ENCODE data around the gene ZNF407.

Gene ZNF407

GRCh38 chr18:74806700-74807416, 209.2 kb downstream of the ZNF407 start:
- in situ Hi-C loops (cut with MboI; ENCODE audit: low sequenced_read_pairs), result no loop called here

- in situ Hi-C loops (cut with MboI; ENCODE audit: low sequenced_read_pairs), result no loop called here
Observed at GRCh38 chr18:74817576-74817975, 219.9 kb downstream of the ZNF407 start.

DNA sequence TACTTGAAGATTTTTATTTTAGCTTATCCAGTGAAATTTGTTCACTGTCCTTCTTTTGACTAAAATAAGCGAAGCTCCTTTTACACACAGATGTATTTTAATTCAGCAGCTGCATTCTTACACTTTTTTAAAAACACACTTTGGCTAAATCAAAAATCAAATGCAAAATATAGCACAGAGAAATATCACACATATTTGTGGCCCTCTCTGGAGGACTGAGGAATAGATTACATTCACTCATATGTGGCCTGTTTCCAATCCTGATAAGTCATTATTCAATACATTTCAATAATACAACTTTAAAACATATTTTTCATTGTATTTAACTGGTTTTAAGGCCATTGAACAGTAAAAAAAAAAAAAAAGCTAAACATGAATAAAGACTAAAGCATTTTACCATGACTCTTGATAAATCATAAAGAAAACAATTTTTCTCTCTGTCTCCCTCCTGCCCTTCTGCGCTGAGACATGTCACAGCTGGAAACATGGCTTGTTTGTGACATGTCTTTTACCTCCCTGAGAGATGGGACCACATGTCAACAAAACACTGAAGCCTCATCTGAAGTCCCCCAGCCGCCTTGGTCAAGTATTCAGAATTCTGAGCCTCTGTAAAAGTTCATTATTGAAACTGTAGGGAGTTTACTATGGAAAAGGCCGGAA, 221.0 kb downstream of the ZNF407 start:
- in situ Hi-C loops (cut with MboI; ENCODE audit: low sequenced_read_pairs), result no loop called here

GRCh38 chr18:74819433-74820059, 221.9 kb downstream of the ZNF407 start:
- in situ Hi-C loops (cut with MboI; ENCODE audit: low sequenced_read_pairs), result no loop called here

DNA sequence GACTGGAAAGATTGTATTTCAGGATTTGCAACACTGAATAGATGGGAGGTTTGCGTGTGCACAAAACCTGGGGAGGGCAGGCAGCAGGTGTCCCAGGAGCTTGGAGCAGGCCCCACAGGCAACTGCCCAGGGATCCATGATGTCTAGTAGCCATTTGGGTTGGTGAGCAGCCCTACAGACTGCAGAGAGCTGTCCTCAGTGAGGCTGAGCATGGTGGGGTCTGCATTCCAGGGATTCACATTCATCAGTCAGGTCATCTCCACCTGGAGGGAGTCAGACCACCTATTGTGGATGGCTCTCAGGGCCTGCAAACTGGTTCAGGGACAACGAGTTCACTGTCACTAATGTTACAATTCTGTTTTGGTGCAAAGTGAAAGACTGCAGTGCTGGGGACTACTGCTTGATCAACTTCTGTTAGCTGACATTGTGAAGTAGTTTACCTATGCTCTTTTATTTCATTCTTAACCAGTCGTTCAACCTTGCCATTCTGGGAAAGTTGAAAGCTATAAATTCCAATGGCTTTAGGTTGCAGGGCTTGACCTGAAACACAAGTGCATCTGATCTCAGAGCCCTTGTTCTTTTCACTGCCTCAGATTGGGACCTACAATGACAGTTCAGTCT, 222.6 kb downstream of the ZNF407 start:
- in situ Hi-C loops (cut with MboI; ENCODE audit: low sequenced_read_pairs), result no loop called here

- in situ Hi-C loops (cut with MboI; ENCODE audit: low sequenced_read_pairs), result no loop called here
Observed at GRCh38 chr18:74825460-74825859, 227.8 kb downstream of the ZNF407 start.

- in situ Hi-C loops (cut with MboI; ENCODE audit: low sequenced_read_pairs), result no loop called here
Observed at GRCh38 chr18:74826572-74826971, 228.9 kb downstream of the ZNF407 start.

GRCh38 chr18:74828200-74828599, 230.5 kb downstream of the ZNF407 start:
- in situ Hi-C loops (cut with MboI; ENCODE audit: low sequenced_read_pairs), result no loop called here

- in situ Hi-C loops (cut with MboI; ENCODE audit: low sequenced_read_pairs), result no loop called here
Observed at GRCh38 chr18:74831571-74832250, 234.0 kb downstream of the ZNF407 start.

GRCh38 chr18:74832381-74832780, 234.7 kb downstream of the ZNF407 start:
- in situ Hi-C loops (cut with MboI; ENCODE audit: low sequenced_read_pairs), result no loop called here

- in situ Hi-C loops (cut with MboI; ENCODE audit: low sequenced_read_pairs), result no loop called here
Observed at GRCh38 chr18:74832999-74833398, 235.3 kb downstream of the ZNF407 start.

GRCh38 chr18:74834424-74835309, 237.0 kb downstream of the ZNF407 start:
- in situ Hi-C loops (cut with MboI; ENCODE audit: low sequenced_read_pairs), result no loop called here

DNA sequence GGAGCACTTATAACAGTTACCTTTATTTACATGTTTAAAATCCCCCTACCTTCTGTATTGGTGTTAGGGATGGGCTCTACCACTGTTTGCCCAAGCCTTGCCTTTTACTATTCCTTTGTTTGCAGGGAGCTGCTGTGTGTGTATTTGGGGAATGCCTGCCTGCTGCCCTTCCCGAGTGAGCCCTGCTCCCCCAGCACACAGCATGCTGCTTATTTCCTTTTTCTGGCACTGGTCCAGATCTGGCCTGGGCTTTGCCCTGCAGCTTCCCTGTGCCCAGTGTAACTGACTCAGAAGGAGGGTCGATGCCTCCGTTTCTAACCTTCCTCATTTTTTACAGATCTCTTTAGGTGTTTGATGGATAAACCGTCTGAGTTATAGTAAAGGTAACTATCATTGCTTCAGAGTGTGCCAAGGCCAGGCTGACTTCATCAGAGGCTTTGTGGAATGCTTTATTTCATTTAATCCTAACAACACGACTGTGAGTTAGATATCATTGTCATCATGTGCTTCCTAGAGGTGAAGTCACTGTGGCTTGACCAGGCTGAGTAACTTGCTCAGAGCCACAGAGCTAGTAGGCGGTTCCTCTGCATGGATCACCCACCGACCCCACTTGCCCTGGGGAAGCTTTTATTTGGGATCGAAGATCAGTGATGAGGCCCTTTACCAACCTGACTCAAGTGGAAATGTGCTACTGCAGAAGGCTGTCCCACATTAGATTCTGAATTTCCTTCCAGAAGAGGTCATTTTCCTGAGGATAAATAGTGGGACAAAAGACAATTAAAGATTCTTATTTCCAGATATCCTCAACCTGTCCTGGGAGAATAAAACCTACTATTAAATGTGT, 238.8 kb downstream of the ZNF407 start:
- in situ Hi-C loops (cut with MboI; ENCODE audit: low sequenced_read_pairs), result no loop called here

- in situ Hi-C loops (cut with MboI; ENCODE audit: low sequenced_read_pairs), result no loop called here
Observed at GRCh38 chr18:74840492-74841167, 243.0 kb downstream of the ZNF407 start.

DNA sequence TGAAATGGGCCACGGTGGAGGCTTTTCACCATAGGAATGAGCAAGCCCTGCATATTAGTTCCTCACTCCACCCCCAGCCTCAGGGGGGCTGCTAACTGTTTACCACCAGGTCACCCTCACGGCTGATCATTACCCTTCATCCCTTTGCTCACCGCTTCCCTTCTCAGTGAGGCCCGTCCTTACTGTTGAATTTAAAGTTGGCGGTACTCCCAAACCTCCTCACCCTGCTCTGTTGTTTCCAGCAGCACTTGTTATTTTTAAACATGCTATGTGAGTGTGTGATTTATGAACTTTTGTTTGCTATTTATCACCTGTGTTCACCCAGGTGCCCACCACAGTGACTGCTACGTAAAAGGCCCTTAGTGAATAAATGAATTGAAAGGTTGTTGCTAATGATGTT, 243.6 kb downstream of the ZNF407 start:
- in situ Hi-C loops (cut with MboI; ENCODE audit: low sequenced_read_pairs), result no loop called here

- in situ Hi-C loops (cut with MboI; ENCODE audit: low sequenced_read_pairs), result no loop called here
Observed at GRCh38 chr18:74849301-74849700, 251.6 kb downstream of the ZNF407 start.

DNA sequence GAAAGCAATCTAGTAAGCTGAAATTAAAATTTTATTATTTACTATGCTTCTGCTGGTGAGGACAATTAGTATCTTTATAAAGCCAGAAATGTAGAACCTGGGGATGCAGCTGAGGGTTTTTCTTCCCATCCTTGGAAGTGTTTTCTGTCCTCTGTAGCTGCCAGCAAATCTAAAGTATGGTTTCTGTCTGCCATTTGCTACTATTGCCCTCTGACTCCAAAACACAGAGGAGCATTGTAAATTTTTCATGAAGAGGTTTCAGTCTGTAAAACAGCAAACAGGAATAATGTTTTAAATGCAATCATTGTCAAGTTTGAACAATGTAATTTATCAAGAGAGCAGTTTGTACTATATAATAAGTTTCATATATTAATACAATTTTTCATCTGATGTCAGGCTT, 258.8 kb downstream of the ZNF407 start:
- in situ Hi-C loops (cut with MboI; ENCODE audit: low sequenced_read_pairs), result no loop called here

DNA sequence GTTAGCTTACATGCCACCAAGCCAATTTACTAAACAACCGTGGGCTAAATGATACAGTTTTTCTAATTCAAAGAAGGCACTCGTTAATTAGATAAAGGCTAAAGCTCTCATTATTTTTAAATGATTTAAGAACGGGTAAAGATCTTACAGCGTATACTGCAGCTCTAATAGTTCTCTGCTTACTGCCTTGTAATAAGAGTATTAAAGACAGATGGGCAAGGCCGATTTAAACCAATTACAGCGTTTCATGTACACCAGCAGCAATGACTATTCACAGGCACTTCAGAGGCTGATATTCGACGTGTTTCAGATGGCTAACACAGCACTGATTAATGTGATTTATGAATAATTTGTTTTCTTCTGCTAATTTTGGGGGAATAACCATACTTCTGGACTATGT, 259.3 kb downstream of the ZNF407 start:
- in situ Hi-C loops (cut with MboI; ENCODE audit: low sequenced_read_pairs), result no loop called here

DNA sequence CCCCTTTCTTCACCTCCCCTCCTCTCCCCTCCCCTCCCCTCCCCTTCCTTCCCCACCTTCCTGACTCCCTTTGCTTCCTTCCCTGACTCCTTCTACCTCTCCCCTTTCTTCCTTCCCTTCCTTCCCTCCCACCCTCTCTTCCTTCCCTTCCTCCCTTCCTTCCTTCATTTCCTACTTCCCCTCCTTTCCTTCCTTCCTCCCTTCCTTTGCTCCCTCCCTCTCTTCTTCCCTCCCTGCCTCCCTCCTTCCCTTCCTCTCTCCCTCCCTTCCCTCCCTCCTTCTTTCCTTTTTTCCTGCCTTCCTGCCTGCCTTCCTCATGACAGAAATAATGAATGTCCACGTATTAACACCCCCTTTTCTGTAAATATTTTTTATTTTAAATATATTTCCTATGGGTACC, 260.2 kb downstream of the ZNF407 start:
- in situ Hi-C loops (cut with MboI; ENCODE audit: low sequenced_read_pairs), result no loop called here

Measured in HL-60/S4 treated with retinoic acid at 250 ng/mL for 4 days and 3 days (cell line).